ENCODE data around the gene PDE4B.

- no peak for TF ChIP-seq CTCF (IDR thresholded peaks at IDR 0.05)
- no peak for TF ChIP-seq POLR2A (IDR thresholded peaks at IDR 0.05)
Measured at GRCh38 chr1:66251546-66251945, 458.9 kb downstream of the PDE4B start.

Measured in lower leg skin (tissue), 3 donors.